Astrocyte (in vitro differentiated cells and primary cell): ENCODE measurements around the gene OPTN.

Experiments used
- EZH2 ChIP-seq: IDR thresholded peaks from 2 replicates; pipeline ENCODE4 v1.6.1; 2012; ENCODE audit warnings: mild to moderate bottlenecking, low read length, inconsistent platforms; ENCODE audit not compliant: insufficient read depth
- TF ChIP-seq, protein P1 (sequence below): IDR thresholded peaks from 2 replicates; pipeline ENCODE4 v1.5.1; 2011; ENCODE audit warnings: low read depth, mild to moderate bottlenecking, inconsistent platforms, low read length, moderate library complexity; ENCODE audit not compliant: insufficient read depth

DNA sequence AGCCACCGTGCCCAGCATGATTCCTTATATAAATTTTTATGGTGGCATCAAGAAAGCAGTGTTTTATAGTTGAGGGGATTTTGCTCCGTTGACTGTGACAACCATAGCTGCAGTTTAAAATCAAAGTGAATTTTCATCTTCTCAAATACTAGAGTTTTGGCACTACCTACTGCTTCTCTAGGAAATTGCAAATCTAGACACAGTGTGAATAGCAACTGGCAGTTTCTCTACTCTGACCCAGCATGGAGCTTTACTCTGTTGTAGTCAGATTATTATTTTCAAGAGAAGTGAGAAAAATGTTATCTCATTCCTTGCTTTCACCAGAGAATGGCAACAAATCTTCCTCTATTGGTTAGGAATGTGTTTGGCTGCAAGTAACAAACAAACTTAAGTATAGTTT, 84.3 kb downstream of the OPTN start:
- TF ChIP-seq, protein P1, sequence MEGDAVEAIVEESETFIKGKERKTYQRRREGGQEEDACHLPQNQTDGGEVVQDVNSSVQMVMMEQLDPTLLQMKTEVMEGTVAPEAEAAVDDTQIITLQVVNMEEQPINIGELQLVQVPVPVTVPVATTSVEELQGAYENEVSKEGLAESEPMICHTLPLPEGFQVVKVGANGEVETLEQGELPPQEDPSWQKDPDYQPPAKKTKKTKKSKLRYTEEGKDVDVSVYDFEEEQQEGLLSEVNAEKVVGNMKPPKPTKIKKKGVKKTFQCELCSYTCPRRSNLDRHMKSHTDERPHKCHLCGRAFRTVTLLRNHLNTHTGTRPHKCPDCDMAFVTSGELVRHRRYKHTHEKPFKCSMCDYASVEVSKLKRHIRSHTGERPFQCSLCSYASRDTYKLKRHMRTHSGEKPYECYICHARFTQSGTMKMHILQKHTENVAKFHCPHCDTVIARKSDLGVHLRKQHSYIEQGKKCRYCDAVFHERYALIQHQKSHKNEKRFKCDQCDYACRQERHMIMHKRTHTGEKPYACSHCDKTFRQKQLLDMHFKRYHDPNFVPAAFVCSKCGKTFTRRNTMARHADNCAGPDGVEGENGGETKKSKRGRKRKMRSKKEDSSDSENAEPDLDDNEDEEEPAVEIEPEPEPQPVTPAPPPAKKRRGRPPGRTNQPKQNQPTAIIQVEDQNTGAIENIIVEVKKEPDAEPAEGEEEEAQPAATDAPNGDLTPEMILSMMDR = no peak
- no peak for TF ChIP-seq EZH2
